Lung microvascular endothelial cell (primary cell): Measurements from ENCODE around the gene FAM124A. TPM values are rescaled to one million over a fixed set of nuclear protein-coding genes. Genes with fewer than 3 reads are reported as not detected.

Source experiments
- DNase-seq, 2 donors: peaks; one replicate each; pipeline versions ENCODE4 v3.0.0 to v3.0.0-alpha.2; 2010; ENCODE audit warnings: low read depth in 2 of 2
- total RNA-seq: library from RNA; depleted of rRNA; stranded (reverse); fragments of >200 nt; gene quantifications from 2 replicates; pipeline ENCODE4 v1.2.1, GENCODE V29; 2014

FAM124A gene
- total RNA-seq, 1 donor from 2014 or later = 3.4 TPM

DNA sequence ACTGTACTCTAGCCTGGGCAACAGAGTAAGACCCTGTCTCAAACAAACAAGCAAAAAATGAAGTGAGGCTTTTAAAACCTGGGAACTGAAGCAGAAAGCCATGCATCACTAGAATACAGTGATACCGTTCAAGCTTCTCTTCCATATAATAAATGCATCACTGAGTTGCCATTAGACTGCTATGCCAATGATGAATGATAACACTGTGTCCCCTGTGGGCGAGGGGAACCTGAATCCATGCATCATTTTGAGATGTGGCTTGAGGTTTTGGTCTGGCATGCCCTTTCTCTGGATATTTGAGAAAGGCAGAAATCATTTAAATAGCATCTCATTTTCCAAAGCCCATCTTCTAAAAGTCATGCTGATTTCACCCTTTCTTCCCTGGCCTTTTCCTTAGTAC, 1.5 kb upstream of the FAM124A start:
- no peak for DNase-seq

- no peak for DNase-seq
Observed at GRCh38 chr13:51221108-51221507, 1.1 kb upstream of the FAM124A start.

- DNase-seq = no peak
Observed at GRCh38 chr13:51221674-51222036, 543 bp upstream of the FAM124A start.

DNA sequence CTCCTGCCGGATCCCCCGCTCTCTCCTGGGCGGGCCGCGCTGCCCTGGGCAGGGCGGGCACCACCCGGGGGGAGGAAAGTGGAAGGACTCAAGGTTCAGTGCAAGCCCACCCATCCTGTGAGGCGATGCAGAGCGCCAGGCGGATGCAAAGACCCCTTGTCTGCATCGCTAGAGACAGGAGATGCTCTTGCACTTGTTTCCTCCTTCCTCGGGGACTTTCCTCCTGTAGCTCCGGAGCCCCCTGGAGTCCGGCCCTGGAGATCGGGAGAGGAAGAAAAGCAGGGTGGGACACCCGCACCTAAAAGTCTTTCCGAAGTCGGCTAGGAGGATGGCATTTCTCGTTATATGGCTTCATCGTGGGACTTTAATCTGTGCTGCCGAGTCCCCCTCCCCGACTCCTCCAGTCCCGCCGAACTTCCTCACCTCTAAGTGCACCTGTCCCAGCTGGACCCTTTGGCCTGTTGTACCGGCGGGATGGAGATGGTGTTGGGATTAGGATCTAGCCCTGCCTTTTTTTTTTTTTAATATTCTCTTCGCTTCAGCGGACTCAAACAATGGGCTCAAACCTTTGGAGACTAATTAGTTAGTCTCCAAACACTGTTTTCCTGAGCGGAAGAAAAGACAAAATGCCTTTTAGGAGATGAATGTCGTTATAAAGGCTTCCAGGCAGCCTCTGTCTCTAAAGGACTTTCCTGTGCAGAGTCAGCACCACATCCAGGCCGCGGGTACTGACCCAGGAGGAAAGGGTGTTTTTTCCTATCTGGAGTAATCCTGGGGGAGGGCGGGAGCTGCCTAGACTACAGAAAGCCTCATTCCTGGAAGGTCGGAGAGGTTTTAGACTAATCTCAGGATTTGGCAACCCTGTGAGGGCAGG, 725 bp downstream of the FAM124A start:
- DNase-seq = peak; percentile 17 to 18

DNA sequence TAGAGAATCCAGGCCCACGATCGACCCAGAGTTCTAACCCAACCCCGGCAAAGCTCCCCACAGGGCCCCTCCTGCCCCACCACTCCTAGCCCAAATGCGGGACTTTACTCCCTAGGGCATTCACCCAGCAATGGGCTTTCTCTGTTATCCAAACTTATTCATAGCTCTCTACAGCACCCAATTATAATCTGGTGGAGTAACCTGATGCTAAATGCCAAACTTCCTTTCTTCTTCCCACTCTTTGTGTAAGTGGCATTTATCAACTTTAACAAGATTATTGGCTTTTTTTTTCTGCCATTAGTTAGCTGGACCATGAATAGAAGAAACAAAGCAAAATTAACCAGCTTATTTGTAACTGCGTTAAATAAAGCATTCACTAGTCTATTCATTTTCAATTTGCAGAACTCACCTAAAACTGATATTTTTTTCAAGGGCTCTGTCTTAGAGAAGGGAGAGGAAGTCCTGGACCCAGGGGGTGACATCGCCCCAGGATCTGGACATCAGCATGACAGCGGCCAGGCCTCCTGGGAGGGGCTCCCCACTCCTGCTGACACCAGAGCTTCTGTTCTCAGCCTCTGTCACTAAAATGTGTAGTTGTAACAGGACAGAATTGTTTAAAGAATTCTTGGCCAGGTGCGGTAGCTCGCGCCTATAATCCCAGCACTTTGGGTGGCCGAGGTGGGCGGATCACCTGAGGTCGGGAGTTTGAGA, 1.5 kb downstream of the FAM124A start:
- no peak for DNase-seq

GRCh38 chr13:51225029-51225428, 2.8 kb downstream of the FAM124A start:
- no peak for DNase-seq

- DNase-seq = no peak
Observed at GRCh38 chr13:51227404-51227803, 5.2 kb downstream of the FAM124A start.

- DNase-seq = no peak
Observed at GRCh38 chr13:51229101-51229719, 7.0 kb downstream of the FAM124A start.

DNA sequence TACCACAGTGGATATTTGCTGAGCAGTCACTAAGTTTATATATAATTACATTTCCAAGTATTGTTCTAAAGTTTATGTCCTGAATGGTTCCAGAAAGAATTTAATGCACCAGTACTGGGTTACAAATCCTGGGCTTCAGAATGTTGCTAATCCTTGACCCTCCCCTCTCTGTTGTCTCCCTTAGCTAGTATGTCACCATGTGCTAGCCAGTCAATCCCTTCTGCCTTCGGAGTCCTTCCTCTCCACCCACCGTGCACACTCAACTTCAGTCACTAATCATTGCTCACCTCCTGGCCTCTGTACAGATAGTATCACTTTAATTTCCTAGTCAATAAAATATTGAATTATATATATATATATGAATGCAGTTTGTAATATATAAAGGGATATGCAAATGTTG, 7.5 kb downstream of the FAM124A start:
- peak in 1 of 2 donors; percentile 9 for DNase-seq

- DNase-seq = peak; percentile 61 to 70
Observed at GRCh38 chr13:51230477-51231105, 8.4 kb downstream of the FAM124A start.

DNA sequence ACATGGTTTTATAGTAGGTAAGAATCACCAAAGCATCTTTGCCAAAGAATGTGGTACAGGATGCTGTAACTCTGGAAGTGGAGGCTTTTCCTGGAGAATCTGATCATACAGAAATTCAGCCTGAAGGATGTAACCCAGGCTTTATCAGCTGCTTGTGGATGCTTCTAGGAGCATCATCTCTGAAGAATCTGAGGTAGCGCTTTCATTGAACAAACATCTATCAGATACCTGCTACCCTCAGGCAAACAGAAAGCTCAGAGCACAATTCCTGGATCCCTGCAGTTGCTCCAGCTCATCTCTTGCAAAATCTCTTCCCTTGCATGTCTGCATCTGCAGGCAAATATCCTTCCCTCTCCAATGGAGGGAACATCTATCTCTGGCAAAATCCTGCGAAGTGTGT, 9.3 kb downstream of the FAM124A start:
- no peak for DNase-seq

GRCh38 chr13:51232328-51232727, 10.1 kb downstream of the FAM124A start:
- DNase-seq = no peak

- no peak for DNase-seq
Observed at GRCh38 chr13:51233117-51233826, 11.1 kb downstream of the FAM124A start.

DNA sequence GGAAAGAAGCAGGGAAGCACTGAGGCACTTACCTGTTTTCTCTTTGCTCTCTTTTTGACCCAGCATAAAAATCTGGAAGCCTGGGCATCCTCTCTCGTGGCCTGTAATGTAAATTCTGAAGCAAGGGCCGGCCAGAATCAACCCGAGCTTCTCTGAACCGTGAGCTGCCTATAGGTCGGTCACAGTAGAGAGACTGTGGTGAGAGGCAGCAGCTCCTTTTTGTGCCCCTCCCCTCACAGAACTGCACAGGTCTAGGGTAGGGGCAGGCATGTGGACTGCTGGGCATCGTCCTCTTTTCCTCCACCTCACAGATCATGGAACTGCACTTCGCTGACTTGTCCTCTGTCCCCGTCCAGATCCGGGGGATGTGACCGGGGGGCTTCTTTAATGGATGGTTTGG, 12.5 kb downstream of the FAM124A start:
- DNase-seq = no peak

GRCh38 chr13:51235186-51235585, 13.0 kb downstream of the FAM124A start:
- DNase-seq = no peak

DNA sequence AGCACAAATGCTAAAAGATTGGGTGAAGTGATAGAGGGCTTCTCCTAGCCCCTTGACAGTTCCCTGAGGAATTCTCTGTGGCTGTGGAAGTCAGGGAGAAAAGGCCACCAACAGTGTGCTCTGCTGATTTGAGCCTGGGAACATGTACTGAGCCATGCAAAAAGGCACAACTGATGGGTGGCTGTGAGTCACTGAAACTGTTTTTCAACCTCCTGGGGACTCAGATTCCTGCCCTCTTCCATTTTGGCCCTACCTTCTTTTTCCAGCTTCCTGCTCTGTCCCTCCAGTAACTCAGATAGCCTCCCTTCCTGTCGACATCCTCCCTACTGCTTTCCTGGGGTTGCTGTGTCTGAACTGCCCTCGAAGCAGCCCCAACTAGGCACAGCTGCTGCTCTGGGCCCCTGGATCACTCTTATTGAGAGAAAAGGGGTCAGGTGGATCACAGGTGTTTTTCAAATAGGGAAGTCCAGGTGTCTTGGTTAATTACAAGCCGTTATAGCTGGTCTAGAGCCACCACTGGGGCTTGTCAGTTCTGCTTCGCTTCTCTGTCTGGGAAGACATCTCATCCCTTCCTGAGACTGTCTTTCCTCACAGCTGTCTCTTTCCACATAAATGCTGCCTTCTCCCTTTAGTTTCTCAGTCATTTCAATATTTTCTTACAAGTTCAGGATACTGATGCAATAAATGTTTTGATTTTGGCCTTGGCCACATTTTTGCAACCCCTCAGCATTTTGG, 13.7 kb downstream of the FAM124A start:
- peak in 1 of 2 donors; percentile 58 for DNase-seq

- no peak for DNase-seq
Observed at GRCh38 chr13:51236491-51236792, 14.2 kb downstream of the FAM124A start.

DNA sequence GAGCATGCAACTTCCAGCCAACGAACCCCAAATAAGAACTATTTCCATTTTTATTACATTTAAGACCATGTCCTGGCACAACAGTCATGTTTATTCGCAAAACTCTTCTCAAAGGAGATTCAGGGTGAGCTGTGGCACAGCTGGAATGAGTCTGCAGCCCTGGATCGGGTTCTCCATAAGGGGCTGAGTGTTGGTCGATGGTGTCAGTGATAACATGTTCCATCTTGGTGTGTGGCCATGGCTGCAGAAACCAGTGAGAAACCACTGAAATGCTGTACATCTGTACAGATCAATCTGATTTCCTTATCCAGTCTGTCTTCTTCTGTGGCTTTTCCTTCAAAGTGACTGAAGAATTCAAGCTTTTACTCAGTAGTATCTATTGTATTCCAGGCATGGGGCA, 15.2 kb downstream of the FAM124A start:
- DNase-seq = no peak

GRCh38 chr13:51237887-51238286, 15.7 kb downstream of the FAM124A start:
- no peak for DNase-seq

- DNase-seq = no peak
Observed at GRCh38 chr13:51240178-51240577, 18.0 kb downstream of the FAM124A start.

DNA sequence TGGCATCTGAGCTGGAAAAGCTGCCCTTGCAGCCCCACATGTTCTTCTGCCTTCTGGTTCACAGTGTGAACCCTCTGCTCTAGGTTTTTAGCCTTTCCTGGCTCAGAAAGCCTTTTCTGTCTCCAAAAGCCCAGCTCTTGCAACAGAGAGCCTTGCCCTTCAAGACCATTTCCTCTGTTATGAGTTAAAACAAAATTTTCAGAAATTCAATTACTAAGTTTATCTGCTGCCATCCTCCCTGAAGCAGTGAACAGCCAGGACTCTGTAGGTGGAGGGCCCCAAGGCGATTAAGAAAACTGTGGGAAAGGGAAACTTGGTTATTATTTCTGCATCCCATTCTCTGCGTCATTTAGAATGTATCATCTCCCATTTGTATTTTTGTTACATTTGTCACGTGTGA, 18.8 kb downstream of the FAM124A start:
- no peak for DNase-seq
